NK-92 (cell line): ENCODE data around the gene NCF4.

Source experiments
- DNase-seq: peaks from one replicate; lab custom pipeline; 2025; ENCODE audit not compliant: unreplicated experiment; lab: John Stamatoyannopoulos, UW

Gene NCF4

DNA sequence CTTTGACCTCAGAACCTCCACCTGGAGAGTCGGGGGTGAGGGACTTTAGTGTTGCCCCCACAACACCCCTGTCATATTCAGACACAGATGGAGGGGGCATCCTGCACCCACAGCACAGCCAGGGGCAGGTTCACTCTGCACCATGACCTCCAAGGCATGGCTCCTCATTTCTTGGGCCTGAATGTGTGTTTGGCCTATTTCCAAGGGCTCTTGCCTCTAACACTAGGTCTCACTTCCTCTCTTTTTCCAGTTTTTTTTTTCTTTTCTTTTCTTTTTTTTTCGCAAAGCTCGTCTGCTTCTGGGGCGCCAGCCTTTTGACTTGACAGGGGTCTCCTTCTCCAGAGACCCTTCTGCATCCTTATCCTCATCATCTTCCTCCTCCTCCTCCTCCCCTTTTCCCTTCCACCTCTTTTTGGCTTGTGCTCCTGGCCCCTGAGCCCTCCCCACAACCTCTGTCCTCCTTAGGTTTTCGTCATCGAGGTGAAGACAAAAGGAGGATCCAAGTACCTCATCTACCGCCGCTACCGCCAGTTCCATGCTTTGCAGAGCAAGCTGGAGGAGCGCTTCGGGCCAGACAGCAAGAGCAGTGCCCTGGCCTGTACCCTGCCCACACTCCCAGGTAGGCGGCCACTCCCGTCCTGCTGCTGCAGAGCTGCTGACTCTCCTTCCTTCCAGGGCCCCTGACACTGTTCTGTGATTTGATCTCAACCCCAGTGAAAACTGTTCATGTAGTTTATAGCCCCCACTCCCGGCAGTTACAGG lies 3.8 kb downstream of the NCF4 start:
- DNase-seq = no peak

DNA sequence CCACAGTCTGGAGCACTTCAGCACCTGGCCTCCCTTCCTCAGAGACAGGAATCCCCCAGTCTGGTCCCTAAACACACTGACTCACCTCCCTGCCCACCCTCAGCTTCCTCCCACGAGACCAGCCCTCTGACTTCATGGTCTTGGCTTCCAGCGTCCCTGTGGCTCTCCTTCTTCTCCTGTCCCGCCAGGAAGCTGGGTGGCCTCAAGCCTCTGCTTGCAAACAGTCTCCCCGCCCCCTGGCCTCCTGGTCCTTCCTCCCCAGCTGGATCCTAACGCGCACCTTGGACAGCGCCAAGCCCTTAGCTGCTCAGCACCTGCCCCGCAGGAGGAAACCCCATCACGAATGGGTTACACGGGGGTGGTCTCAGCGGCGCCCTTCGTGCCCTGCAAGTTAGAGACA lies 4.5 kb downstream of the NCF4 start:
- DNase-seq = no peak

GRCh38 chr22:36867695-36868094 lies 6.9 kb downstream of the NCF4 start:
- no peak for DNase-seq

DNA sequence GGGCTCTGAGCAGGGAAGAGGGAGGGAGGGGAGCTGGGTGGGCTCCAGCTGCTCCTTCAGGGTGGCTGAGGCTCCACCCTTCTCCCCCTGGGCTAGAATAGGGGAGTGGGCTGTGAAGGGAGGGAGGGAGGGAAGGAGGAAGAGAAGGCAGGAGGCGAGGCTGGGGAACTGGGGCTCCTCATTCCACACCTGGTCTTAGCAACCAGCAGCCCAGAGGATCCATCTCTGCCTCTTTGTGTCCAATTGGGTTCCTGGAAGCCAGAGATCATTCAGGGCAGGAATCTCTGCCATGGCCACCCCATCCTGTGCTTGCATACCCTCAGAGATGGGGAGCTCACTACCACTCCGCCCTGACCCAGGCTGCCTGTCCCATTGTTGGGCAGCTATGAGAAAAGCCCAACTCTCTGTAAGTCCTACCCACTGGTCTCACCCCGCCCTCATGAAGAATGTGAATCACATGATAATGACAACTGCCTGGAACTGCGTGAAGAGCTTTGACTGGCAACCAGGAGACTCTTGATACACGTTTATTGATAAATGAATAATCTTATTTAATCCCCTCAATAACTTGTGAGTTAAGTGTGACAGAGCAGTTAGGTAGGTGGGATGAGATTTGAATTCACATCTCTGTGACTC lies 7.9 kb downstream of the NCF4 start:
- DNase-seq = no peak

GRCh38 chr22:36870250-36870649 lies 9.4 kb downstream of the NCF4 start:
- no peak for DNase-seq

GRCh38 chr22:36871669-36872081 lies 10.9 kb downstream of the NCF4 start:
- DNase-seq = no peak

GRCh38 chr22:36872084-36872483 lies 11.3 kb downstream of the NCF4 start:
- no peak for DNase-seq

- DNase-seq = no peak
Measured at GRCh38 chr22:36872866-36873498, 12.2 kb downstream of the NCF4 start.

GRCh38 chr22:36873614-36874308 lies 13.0 kb downstream of the NCF4 start:
- DNase-seq = no peak

DNA sequence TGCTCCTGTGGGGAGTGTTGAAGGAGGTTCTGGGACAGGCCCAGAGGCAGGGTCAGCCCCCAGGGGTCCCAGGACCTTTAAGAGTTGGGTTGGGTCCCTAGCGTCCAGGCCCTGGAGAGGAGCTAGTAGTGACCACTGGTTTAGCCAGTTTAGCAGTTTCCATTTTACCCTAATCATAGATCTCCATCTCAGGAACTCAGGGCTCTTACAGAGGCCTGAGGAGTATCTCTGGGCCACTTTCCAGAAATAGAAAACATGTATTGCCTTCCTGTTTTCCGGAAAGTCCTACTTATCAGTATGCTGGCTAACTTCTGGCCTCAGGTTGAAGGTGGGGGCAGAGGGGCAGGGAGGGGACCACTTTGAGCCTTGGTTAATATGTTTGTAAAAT lies 13.5 kb downstream of the NCF4 start:
- no peak for DNase-seq

DNA sequence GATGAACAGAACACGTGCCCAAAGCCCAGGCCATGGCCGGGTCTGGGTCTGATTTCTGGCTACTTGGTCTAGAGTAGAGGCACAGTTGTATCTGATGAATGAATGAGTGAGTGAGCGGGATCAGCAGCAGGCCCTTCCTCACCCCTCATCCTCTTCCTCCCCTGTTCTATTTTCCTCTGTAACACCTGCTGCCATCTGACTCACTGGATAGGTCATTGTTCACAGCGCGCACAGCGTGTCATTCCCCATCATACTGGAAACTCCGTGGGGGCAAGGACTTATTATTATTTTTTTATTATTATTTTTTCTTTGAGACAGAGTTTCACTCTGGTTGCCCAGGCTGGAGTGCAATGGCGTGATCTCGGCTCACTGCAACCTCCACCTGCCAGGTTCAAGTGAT lies 13.9 kb downstream of the NCF4 start:
- DNase-seq = no peak

DNA sequence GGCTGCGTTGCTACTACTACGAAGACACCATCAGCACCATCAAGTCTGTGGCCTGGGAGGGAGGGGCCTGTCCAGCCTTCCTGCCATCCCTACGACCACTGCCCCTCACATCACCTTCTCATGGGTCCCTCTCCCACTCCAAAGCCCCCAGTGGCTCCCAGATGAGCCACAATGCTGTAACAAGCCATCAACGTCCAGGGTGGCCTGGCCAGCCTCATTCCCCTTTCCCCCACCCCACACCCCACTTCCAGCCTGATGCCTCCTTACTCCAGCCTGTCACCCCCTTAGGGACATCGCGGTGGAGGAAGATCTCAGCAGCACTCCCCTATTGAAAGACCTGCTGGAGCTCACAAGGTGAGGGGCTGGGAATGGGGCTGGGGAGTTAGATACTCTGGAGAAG lies 14.9 kb downstream of the NCF4 start:
- DNase-seq = no peak

- no peak for DNase-seq
Measured at GRCh38 chr22:36879775-36880174, 19.0 kb downstream of the NCF4 start.

GRCh38 chr22:36881504-36882245 lies 20.9 kb downstream of the NCF4 start:
- no peak for DNase-seq

DNA sequence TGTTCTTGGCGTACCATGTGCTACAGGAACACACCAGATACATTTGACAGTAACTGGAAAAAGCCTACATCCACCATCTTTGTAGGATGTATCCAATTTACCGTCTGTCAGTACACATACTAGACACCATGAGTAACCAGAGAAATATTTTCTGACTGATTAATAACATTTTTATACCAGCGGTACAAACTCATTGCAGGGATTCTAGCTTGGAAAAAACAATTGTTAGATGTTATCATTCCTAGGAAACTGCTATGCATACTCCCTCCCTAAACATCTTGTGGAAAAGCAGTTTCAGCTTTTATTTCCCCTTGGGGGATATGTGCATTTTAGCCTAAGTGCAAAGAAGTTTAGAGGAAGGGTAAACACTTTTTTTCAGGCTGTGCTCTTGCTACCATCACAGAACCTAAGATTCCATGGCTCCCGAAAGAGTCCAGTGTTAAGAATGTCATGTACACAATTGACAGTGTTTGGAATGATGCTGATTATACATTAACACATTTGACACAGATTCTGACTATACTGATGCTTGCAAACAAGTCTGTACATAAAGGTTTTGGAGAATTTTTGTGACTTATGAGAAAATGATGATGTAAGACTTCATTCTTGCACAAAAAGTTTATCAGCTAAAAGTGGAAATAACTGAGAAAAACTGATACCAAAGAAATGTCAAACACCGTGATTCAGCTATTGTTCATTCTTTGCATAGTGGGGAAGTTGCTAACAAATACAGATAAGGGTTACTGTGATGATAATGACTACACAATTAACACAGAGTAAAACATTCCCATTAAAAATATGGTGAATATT lies 23.7 kb downstream of the NCF4 start:
- no peak for DNase-seq

- DNase-seq = no peak
Measured at GRCh38 chr22:36885474-36885873, 24.7 kb downstream of the NCF4 start.

GRCh38 chr22:36886016-36886415 lies 25.2 kb downstream of the NCF4 start:
- DNase-seq = no peak

- no peak for DNase-seq
Measured at GRCh38 chr22:36887162-36887561, 26.4 kb downstream of the NCF4 start.

GRCh38 chr22:36891646-36892045 lies 30.8 kb downstream of the NCF4 start:
- DNase-seq = no peak

- no peak for DNase-seq
Measured at GRCh38 chr22:36892292-36892691, 31.5 kb downstream of the NCF4 start.
